ENCODE results near the gene SMTNL2.
"Not testable (repeated sequence)": the region's sequence is repeated elsewhere in the genome, so short reads cannot be mapped to it uniquely, and the experiment has no call there.

The SMTNL2 gene

DNA sequence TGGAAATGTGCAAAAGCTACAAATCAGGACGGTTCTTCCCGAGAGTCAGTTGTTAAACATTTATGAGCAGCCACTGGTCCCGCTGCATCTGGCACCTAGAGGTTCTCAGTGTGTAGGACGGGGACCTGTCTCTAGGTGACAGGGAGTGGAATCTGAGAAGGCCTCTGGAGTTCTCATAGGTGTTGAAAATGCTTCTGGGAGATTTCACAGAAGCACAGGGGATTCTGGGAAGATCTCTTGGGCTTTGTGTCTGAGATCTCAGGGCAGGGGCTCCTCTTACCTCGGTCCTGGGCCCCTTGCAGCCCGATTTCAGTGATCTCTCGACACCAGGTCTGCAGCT is 48.2 kb downstream of the SMTNL2 start:
- DNase-seq (ENCODE audit: low read depth in 3 of 3, low spot score in 1 of 3), result no peak

DNA sequence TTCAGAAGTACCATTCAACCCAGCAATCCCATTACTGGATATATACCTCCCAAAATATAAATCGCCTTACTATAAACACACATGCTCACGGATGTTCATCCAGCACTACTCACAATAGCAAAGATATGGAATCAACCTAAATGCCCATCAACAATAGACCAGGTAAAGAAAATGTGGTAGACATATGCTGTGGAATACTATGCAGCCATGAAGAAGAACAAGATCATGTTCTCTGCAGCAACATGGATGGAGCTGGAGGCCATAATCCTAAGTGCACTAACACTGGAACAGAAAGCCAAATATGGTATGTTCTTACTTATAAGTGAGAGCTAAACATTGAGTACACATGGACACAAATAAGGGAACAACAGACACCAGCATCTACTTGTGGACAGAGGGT is 49.3 kb downstream of the SMTNL2 start:
- no peak for DNase-seq (ENCODE audit: low read depth in 3 of 3, low spot score in 1 of 3)

DNA sequence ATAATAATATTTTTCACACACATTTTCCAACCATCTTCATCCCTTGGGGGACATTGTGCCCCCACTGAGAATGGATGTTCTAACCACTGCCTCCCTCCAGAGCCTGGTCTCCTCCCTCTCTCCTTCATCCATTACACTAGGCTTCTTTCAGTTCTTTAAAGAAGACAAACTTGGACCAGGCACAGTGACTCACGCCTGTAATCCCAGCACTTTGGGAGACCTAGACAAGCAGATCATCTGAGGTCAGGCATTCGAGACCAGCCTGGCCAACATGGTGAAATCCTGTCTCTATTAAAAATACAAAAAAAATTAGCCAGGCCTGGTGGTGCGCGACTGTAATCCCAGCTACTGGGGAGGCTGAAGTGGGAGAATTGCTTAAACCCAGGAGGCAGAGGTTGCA is 50.6 kb downstream of the SMTNL2 start:
- DNase-seq (ENCODE audit: low read depth in 3 of 3, low spot score in 1 of 3), result no peak

DNA sequence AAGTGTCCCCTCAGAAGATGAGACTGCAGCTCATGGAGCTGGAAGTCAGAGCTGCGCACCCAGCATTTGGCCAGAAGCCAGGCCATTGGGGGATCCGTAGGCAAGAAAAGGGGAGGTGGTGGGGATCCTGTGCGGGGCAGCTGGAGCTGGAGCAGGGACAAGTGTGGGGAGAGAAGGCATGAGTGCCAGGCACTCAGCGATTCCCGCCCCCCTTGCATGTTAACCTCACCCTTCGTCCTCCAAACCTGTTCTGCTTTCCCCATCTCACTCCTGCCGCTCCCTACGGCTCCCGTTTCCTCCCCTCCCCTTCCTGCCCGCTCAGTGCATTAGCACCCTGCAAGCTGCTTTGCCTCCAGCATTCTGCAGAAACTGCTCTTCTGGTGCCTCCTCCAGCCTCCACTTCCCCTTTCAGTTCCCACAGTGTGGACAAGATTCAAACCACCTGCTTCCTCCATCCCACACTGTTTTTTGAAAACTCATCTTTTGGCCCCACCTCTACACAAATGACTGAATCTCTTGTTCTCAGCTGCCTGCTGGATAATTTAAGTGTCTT is 51.6 kb downstream of the SMTNL2 start:
- no peak for DNase-seq (ENCODE audit: low read depth in 3 of 3, low spot score in 1 of 3)

DNA sequence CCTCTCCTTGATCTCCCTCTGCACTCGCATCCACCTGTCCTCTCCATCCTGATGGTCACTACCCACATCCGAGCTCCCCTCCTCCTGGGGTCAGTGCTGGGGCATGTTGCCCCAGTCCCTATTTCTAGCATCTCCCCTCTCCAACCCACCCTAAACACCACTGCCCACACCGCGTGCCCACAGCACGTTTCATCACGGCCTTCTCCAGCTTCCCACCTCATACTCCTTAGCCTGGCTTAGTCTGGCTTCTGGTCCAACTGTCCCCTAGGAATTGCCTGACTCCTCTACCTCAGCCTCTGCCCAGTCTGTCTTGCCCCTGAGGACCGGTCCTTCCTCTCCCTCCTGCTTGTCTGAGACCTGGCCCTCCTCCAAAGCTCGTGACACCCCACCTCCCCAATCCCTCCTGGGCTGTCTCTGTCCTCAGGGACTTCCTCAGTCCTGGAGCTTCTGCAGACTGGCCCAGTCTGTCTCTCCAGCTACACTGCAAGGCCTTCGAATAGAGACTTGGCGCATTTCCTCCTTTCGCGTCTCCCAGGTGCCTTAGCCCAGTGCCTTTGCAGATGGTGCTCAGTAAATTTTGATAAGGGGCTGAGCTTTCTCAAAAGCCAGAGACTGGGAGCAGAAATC is 52.3 kb downstream of the SMTNL2 start:
- DNase-seq (ENCODE audit: low read depth in 3 of 3, low spot score in 1 of 3), result no peak

DNA sequence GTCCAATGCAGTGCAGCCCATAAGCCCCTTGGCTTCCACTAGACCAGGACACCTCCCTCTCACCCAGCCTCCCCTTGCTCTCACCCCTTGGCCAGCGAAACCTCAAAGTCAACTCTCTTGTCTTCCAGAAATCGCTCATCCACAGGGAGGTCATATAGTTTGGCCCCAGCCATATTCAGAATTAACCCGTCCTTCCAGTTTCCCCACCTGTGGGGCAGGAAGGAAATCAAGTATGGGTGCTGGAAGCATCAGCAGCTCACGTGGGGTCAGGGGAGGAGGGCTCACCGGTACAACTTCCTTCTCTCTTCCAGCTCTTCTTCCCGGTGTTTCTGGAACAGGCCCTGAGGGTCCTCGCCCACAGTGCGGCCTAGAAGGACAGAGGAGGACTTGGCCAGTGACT is 54.4 kb downstream of the SMTNL2 start:
- not testable (repeated sequence) for DNase-seq (ENCODE audit: low read depth in 3 of 3, low spot score in 1 of 3)

DNA sequence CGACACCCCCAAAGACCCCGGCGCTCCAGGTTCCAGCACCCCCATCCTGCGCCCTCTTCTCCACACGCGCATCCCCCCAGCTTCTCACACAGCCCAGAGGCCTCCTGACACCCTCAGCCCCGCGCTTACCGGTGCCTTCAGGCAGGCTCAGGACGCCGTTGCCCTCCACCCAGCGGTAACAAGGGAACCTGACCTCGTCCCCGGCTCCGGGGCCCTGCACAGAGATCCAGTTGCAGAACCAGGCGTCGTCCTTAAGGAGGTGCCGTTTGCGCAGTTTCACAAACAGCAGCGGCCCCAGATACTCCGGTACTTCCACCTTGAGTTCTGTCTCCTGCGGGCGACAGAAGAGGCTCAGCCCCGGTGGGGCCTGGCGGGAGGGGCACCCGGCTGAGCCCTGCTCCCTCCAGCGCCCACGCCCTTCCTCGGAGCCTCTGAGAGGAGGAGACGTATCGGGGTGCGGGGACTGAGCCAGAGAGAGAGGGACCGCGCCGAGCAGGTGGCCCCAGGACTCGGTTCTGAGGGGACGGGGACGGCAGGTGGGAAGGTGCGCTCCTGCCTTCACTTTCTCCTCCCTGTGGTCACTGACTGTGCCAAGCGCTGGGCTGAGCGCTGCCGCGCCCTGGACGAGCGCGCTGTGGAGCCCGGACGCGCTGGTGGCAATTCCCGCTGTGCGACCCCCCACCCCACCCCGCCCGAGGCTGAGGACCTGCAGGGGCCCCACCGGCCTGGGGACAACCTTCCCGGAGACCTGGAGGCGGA is 55.2 kb downstream of the SMTNL2 start:
- DNase-seq (ENCODE audit: low read depth in 3 of 3, low spot score in 1 of 3), result peak in 1 of 3 donors; percentile 16

DNA sequence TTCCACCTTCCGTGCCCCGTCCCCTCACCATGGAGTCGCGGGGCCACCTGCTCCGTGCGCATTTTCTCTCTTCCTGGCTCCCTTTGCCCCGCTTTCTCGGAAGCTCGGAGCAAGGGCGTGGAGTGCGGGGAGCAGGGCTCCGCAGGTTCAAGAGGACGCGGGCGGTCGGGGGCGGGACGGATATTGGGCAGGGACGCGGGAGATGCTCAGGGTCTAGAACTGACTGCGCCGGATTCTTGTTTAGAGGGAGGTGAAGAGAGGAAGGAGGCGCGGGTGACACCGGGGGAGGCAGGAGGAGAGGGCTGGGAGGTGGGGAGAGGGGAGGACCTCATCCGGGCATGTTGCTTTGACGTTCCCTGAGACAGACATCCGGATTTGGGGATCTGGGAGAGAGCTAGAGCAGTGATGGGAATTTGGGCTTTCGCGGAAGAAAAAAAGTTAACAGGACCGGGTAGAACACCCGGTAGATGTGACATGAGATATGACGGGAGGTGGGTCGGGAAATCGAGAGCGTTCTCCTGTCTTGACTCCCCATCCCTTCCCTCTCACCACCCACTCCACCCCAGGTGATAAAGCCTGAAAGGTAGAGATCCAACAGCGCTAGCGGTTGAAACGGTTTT is 56.4 kb downstream of the SMTNL2 start:
- DNase-seq (ENCODE audit: low read depth in 3 of 3, low spot score in 1 of 3), result not testable (repeated sequence)

DNA sequence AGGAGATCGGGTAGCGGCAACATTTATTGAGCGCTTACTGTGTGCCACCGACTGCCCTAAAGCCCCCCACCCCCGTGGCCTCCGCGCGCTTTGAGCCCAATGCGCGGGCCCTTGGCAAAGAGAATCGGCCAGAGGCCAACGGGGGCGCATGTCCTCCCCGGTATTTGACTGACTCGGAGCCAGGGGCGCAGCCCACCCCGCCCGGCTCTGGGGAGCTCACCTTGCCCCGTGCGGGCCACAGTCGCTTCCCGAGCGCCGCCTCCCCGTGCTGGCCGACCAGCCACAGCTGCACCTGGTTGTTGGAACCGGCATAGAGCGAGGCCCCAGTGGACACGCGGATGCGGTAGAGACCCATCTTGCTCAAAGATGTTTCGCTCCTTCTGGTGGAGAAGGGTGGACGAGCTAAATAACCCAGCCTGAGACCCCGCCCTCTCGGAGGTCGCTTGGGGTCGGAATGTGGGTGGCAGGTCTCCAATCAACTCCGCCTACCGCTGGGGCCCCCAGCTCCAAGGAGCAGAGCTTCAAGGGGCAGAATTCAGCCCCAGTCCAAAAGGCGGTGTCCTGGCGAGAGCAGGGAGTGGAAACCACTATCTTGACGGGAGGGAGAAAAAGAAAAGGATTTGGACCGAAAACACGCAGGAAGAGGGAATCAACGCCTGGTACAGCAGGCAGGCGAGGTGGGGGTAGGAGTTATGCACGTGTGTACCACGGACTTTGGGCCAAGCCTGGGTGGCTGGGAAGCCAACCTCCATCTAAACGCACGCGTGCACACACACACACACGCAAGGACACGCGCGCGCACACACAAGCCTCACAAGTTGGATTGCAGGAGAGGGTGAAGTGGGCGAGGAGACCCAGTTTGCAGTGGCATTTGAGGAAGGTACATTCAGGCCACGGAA is 57.2 kb downstream of the SMTNL2 start, which contains the start of gene ALOX15:
Gene ALOX15 (minus strand): TSS at position 382 of the 899 bp plus-strand sequence. CDS start 27 bp downstream, at position 355.
- no peak for DNase-seq (ENCODE audit: low read depth in 3 of 3, low spot score in 1 of 3)

DNA sequence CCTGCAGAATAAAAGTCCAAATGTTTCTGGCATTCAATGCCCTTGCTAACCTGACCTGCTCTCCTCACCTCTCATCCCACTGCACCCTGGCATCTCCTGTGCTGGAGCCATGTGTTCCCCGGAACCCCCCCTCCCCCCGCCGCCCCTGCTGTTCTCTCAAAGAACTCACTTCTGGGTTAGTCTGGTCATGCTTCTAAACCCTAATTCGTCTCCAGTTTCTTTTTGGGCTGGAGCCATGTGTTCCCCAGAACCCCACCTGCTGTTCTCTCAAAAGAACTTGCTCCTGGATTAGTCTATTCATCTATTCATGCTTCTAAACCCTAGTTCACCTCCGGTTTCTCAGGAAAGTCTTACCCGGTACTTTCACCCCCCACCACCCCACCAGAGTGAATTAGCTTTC is 58.0 kb downstream of the SMTNL2 start:
- DNase-seq (ENCODE audit: low read depth in 3 of 3, low spot score in 1 of 3), result no peak

DNA sequence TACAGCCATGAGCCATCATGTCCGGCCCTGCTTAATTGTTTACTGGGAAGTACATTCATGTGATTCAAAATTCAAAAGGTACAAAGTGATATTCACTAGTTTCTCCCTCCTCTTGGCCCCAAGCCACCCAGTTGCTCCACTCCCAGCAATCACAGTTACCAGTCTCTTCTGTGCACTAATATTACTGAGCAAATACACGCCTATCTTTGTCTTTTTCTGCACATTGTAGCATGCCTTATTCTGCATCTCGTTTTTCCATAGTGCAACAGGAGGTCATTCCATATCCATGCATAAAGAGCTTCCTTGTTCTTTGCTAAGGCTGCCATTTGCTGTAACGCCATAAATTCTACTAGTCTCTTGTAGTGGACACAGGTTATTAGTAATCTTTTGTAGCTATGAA is 59.3 kb downstream of the SMTNL2 start:
- DNase-seq (ENCODE audit: low read depth in 3 of 3, low spot score in 1 of 3), result no peak

DNA sequence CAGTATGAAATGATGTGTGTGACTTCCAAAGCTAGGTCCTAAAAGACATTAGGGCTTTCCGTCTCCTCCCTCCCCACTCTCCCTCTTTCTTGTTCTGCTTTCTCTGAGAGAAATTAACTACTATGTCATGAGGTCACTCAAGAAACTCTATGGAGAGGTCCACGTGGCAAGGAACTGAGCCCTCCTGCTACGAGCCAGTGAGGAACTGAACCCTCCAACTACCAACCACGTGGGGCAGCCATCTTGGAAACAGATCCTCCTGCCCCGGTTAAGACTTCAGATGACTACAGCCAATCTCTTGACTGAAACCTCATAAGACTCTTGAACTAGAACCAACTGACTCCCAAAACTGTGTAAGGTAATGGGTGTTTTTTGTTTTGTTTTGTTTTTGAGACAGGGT is 61.3 kb downstream of the SMTNL2 start:
- DNase-seq (ENCODE audit: low read depth in 3 of 3, low spot score in 1 of 3), result no peak

DNA sequence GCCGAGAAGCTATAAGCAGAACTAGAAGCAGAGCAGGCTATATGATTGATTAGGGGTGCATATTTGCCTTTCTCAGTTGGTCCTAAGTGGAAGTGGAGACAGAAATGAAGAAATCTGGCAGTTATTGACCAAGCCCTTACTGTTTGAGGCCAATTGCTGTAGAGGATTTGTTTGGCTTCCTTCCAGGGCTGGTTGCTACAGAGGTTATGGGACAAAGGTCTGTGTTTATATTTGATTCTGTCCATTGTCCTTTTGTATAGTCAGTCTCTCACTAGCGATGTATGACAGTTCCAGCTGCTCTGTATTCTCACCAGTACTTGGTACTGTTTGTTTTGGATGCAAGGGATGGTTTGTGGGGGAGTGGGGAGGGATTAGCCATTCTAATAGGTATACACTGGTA is 64.4 kb downstream of the SMTNL2 start:
- DNase-seq (ENCODE audit: low read depth in 3 of 3, low spot score in 1 of 3), result no peak

DNA sequence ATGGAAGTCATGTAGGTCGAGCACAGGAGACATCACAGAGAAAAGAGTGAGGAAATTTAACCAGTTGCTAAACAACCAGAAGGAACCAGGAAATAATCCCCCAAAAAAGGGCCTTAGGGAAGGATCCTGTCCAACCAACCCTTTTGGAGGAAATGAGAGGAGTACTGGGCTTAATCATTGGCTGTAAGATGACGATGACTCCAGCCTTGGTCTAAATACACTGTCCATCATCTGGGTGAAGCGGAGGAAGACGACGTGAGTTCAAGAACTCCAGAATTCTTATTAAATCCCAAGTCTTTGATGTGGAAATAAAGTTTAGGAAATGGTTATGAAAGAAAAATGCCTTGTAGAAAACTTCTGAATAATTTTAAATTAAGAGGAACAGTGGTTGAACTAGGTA is 68.7 kb downstream of the SMTNL2 start:
- DNase-seq (ENCODE audit: low read depth in 3 of 3, low spot score in 1 of 3), result no peak

DNA sequence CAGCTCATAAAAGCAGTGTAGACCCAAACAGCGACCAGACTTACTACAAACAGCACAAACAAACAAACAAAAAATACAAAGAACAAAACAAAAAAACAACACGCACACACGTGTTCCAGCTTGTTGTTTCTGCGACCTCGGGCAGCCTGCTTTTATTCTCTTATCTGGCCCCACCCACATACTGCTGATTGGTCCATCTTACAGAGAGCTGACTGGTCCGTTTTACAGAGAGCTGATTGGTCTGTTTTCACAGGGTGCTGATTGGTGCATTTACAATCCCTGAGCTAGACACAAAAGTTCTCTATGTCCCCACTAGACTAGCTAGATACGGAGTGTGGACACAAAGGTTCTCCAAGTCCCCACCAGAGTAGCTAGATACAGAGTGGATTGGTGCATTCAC is 71.6 kb downstream of the SMTNL2 start:
- DNase-seq (ENCODE audit: low read depth in 3 of 3, low spot score in 1 of 3), result not testable (repeated sequence)

DNA sequence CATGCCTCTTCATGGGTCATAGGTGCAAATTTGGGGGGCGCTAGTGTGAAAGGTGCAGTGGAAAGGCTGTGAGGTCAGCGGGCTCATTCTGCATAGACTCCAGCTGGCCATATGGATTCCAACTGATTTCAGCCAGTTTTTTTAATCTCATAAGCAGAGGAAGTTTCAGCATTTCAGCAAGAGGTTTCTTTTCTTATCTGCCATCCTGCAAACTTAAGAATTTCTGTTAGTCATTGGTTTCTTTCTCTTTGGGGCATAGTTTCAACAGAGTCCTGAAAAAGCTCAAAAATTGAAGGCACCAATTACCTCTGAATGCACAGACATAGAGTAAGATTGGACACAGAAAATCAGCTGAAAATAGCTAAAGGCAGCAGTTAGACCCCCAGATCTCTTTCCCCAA is 73.3 kb downstream of the SMTNL2 start:
- no peak for DNase-seq (ENCODE audit: low read depth in 3 of 3, low spot score in 1 of 3)

Data from stimulated activated CD4-positive, alpha-beta T cell treated with anti-CD3 and anti-CD28 coated beads, TNF-alpha, amount 100 ng/mL, for 1 hour (primary cell).